ENCODE measurements around the gene OR51B5. TPM values are rescaled to one million over a fixed set of nuclear protein-coding genes. Genes with fewer than 3 reads are reported as not detected.
"Not testable (repeated sequence)": the region's sequence is repeated elsewhere in the genome, so short reads cannot be mapped to it uniquely, and the experiment has no call there.

The OR51B5 gene
- total RNA-seq, 1 experiment from 2014 or later, result 0.60 TPM

GRCh38 chr11:5297721-5298323 is 45.5 kb downstream of the OR51B5 start:
- no peaks in the 10 kb centered on the region for H3K9me2 ChIP-seq (replicated peaks; ENCODE audit: insufficient read depth, low read length)
- H3K9ac ChIP-seq (ENCODE audit: low read length), result no peak overlapping the region
- no peak overlapping the region for H3K4me2 ChIP-seq (ENCODE audit: low read depth, low read length, poor library complexity, severe bottlenecking)
- H3K4me3 ChIP-seq (ENCODE audit: low read length), result no peak overlapping the region
- H3K79me2 ChIP-seq (ENCODE audit: low read length), result no peaks in the 10 kb centered on the region
- no peaks in the 10 kb centered on the region for H3K36me3 ChIP-seq (ENCODE audit: insufficient read depth, low read length)
- H3K27me3 ChIP-seq (ENCODE audit: low read length), result no peaks in the 10 kb centered on the region
- H4K20me1 ChIP-seq (ENCODE audit: insufficient read depth, low read depth, low read length), result no peaks in the 10 kb centered on the region
- no peaks in the 10 kb centered on the region for H3K9me3 ChIP-seq (ENCODE audit: low read length)
- DNase-seq, result no peak
- H3K27ac ChIP-seq (ENCODE audit: low read length), result no peak overlapping the region
- no peaks in the 10 kb centered on the region for H3K4me1 ChIP-seq (ENCODE audit: low read length)
- H2AFZ ChIP-seq (ENCODE audit: low read length), result no peak overlapping the region

- not testable (repeated sequence) for H3K4me1 ChIP-seq (ENCODE audit: low read length); H3K79me2 ChIP-seq (ENCODE audit: low read length); H3K27ac ChIP-seq (ENCODE audit: low read length); H3K27me3 ChIP-seq (ENCODE audit: low read length); H3K36me3 ChIP-seq (ENCODE audit: insufficient read depth, low read length); H3K4me3 ChIP-seq (ENCODE audit: low read length); DNase-seq; H4K20me1 ChIP-seq (ENCODE audit: insufficient read depth, low read depth, low read length); H3K4me2 ChIP-seq (ENCODE audit: low read depth, low read length, poor library complexity, severe bottlenecking); H2AFZ ChIP-seq (ENCODE audit: low read length); H3K9ac ChIP-seq (ENCODE audit: low read length); H3K9me3 ChIP-seq (ENCODE audit: low read length); H3K9me2 ChIP-seq (replicated peaks; ENCODE audit: insufficient read depth, low read length)
These were observed 48.9 kb downstream of the OR51B5 start for GRCh38 chr11:5294342-5294995.

GRCh38 chr11:5293028-5293427 is 50.3 kb downstream of the OR51B5 start:
- no peaks in the 10 kb centered on the region for H3K36me3 ChIP-seq (ENCODE audit: insufficient read depth, low read length)
- H3K9me3 ChIP-seq (ENCODE audit: low read length), result no peaks in the 10 kb centered on the region
- no peak overlapping the region for H3K4me3 ChIP-seq (ENCODE audit: low read length)
- no peak overlapping the region for H3K4me2 ChIP-seq (ENCODE audit: low read depth, low read length, poor library complexity, severe bottlenecking)
- H3K9me2 ChIP-seq (replicated peaks; ENCODE audit: insufficient read depth, low read length), result no peaks in the 10 kb centered on the region
- no peaks in the 10 kb centered on the region for H3K4me1 ChIP-seq (ENCODE audit: low read length)
- H3K27ac ChIP-seq (ENCODE audit: low read length), result no peak overlapping the region
- no peaks in the 10 kb centered on the region for H3K27me3 ChIP-seq (ENCODE audit: low read length)
- H3K9ac ChIP-seq (ENCODE audit: low read length), result no peak overlapping the region
- no peak overlapping the region for H2AFZ ChIP-seq (ENCODE audit: low read length)
- no peaks in the 10 kb centered on the region for H3K79me2 ChIP-seq (ENCODE audit: low read length)
- DNase-seq, result no peak
- no peaks in the 10 kb centered on the region for H4K20me1 ChIP-seq (ENCODE audit: insufficient read depth, low read depth, low read length)

Small RNAs within 50 kb of the gene (small RNA-seq; reads per million reads assigned to genes)
- not detected for gene AC104389.3

Other genes starting within 250 kb of the OR51B5 start
- gene OR52A5, start 205.2 kb downstream of the OR51B5 start, total RNA-seq (2014; rRNA removed; shearing (Covaris generic); ENCODE audit: low replicate concordance), result not detected in 2 replicates
- not detected in 2 replicates for gene OR52A1, start 188.8 kb downstream of the OR51B5 start, total RNA-seq (2014; rRNA removed; shearing (Covaris generic); ENCODE audit: low replicate concordance)
- gene OR51V1, start 142.8 kb downstream of the OR51B5 start, total RNA-seq (2014; rRNA removed; shearing (Covaris generic); ENCODE audit: low replicate concordance), result not detected in 2 replicates
- gene HBB, start 116.5 kb downstream of the OR51B5 start, total RNA-seq (2014; rRNA removed; shearing (Covaris generic); ENCODE audit: low replicate concordance), result not detected in 2 replicates
- not detected in 2 replicates for gene HBD, start 109.0 kb downstream of the OR51B5 start, total RNA-seq (2014; rRNA removed; shearing (Covaris generic); ENCODE audit: low replicate concordance)
- gene HBG1, start 93.7 kb downstream of the OR51B5 start, total RNA-seq (2014; rRNA removed; shearing (Covaris generic); ENCODE audit: low replicate concordance), result not detected in 2 replicates
- not detected in 2 replicates for gene HBG2, start 88.7 kb downstream of the OR51B5 start, total RNA-seq (2014; rRNA removed; shearing (Covaris generic); ENCODE audit: low replicate concordance)
- not detected in 2 replicates for gene HBE1, start 73.6 kb downstream of the OR51B5 start, total RNA-seq (2014; rRNA removed; shearing (Covaris generic); ENCODE audit: low replicate concordance)
- gene OR51B4, start 41.6 kb downstream of the OR51B5 start, total RNA-seq (2014; rRNA removed; shearing (Covaris generic); ENCODE audit: low replicate concordance), result not detected in 2 replicates
- gene OR51B2, start 19.2 kb downstream of the OR51B5 start, total RNA-seq (2014; rRNA removed; shearing (Covaris generic); ENCODE audit: low replicate concordance), result not detected in 2 replicates
- not detected in 2 replicates for gene OR51B6, start 8.0 kb upstream of the OR51B5 start, total RNA-seq (2014; rRNA removed; shearing (Covaris generic); ENCODE audit: low replicate concordance)
- gene OR51M1, start 40.3 kb upstream of the OR51B5 start, total RNA-seq (2014; rRNA removed; shearing (Covaris generic); ENCODE audit: low replicate concordance), result not detected in 2 replicates
- gene OR51Q1, start 78.6 kb upstream of the OR51B5 start, total RNA-seq (2014; rRNA removed; shearing (Covaris generic); ENCODE audit: low replicate concordance), result not detected in 2 replicates
- gene OR51I1, start 98.0 kb upstream of the OR51B5 start, total RNA-seq (2014; rRNA removed; shearing (Covaris generic); ENCODE audit: low replicate concordance), result not detected in 2 replicates
- gene OR51I2, start 105.8 kb upstream of the OR51B5 start, total RNA-seq (2014; rRNA removed; shearing (Covaris generic); ENCODE audit: low replicate concordance), result not detected in 2 replicates
- not detected in 2 replicates for gene OR52D1, start 145.2 kb upstream of the OR51B5 start, total RNA-seq (2014; rRNA removed; shearing (Covaris generic); ENCODE audit: low replicate concordance)
- gene UBQLN3, start 166.4 kb upstream of the OR51B5 start, total RNA-seq (2014; rRNA removed; shearing (Covaris generic); ENCODE audit: low replicate concordance), result 0.18 and 0.37 TPM in 2 replicates
- 0.43 TPM in 1 of 2 replicates, not detected in the other for gene UBQLNL, start 173.2 kb upstream of the OR51B5 start, total RNA-seq (2014; rRNA removed; shearing (Covaris generic); ENCODE audit: low replicate concordance)
- 1.2 TPM in 1 of 2 replicates, not detected in the other for gene OR52H1, start 205.0 kb upstream of the OR51B5 start, total RNA-seq (2014; rRNA removed; shearing (Covaris generic); ENCODE audit: low replicate concordance)
- not detected in 2 replicates for gene OR52B6, start 237.4 kb upstream of the OR51B5 start, total RNA-seq (2014; rRNA removed; shearing (Covaris generic); ENCODE audit: low replicate concordance)

Data from Karpas-422 (cell line).